BJ (cell line): ENCODE measurements around the gene ZNF232. TPM values are rescaled to one million over a fixed set of nuclear protein-coding genes. Genes with fewer than 3 reads are reported as not detected.
A peak's percentile ranks its signal among the peaks of the same experiment; 100 is the strongest.

Source experiments
- CTCF ChIA-PET: fragments of 350-600 bp; formaldehyde crosslinking; extraction: SDS; loops from one replicate; lab custom pipeline; 2021; ENCODE audit warnings: antibody characterized with exemption, inconsistent platforms; lab: Yijun Ruan, JAX
- POLR2A ChIA-PET: fragments of 300-600 bp; sonication (Branson Sonifier 250); formaldehyde crosslinking; extraction: SDS; loops from one replicate; lab custom pipeline; 2021; ENCODE audit warnings: antibody characterized with exemption; lab: Charles Lee
- DNase-seq: peaks from one replicate; pipeline ENCODE4 v3.0.0-alpha.2; 2011; ENCODE audit warnings: low read depth
- H3K27me3 ChIP-seq: 2 replicates; pipeline ENCODE4 v1.6.0; 2011; ENCODE audit warnings: low read length; ENCODE audit not compliant: control insufficient read depth, insufficient read depth
- H3K36me3 ChIP-seq: 2 replicates; pipeline ENCODE4 v1.5.1; 2011; ENCODE audit warnings: low read length; ENCODE audit not compliant: control insufficient read depth, insufficient read depth
- H3K4me3 ChIP-seq: 2 replicates; pipeline ENCODE4 v1.5.1; 2011; ENCODE audit warnings: low read depth, mild to moderate bottlenecking, control low read depth, low read length
- CTCF ChIP-seq: IDR thresholded peaks from 2 replicates; pipeline ENCODE4 v1.5.1; 2011; ENCODE audit warnings: low read depth, mild to moderate bottlenecking, control low read depth, inconsistent platforms, low read length, moderate library complexity; ENCODE audit not compliant: insufficient read depth
- polyA plus RNA-seq: library from polyadenylated mRNA; depleted of rRNA; stranded (reverse); fragments of >200 nt; gene quantifications from 2 replicates; pipeline ENCODE4 v1.2.3, GENCODE V29; 2011

The ZNF232 gene
- polyA plus RNA-seq, 1 experiment = 3.1 TPM

DNA sequence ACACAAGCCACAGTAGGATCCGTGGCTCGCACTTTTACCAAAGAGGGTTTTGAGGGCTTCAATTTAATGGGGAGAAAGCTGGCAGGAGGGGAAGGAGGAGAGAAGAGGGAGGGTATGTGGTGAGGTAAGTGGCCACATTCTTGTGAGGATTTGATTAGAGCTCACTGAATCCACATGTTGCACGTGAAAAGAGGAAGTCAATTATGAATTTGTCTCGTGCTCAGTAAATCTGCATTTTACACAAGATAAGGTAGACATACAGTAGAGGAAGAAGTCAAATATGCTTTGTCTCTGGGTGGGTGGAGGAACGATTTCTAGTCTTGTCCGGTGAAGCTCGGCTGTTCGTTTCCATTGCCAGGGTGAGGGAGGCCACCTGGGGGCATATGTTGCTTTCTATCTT is 862 bp downstream of the ZNF232 start:
- DNase-seq = no peak
- ChIA-PET CTCF (no interaction called here), POLR2A (no interaction called here)
- H3K27me3 ChIP-seq = peaks cover 3% of the 10 kb centered on the region
- H3K36me3 ChIP-seq = peaks cover 7% of the 10 kb centered on the region
- TF ChIP-seq CTCF = no peak
- peak overlapping the region; percentile 81 for H3K4me3 ChIP-seq

DNA sequence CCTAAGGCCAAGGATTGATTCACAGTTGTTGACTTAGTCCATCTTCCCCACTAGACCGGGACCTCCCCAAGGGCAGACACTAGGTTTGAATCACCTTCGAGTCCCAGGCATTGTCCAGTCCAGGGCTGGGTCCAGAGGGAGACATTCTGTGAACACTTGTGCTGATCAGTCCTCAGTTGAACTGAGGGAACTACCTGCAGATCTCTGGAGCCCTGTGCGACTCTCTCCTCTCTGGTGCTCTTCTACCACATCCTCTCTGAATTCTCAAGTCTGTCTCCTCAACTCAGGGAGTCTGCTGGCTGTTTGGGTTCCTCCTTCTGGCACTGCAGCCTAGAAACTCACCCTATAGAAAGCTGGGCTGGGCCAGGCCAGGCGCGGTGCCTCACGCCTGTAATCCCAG is 10.8 kb downstream of the ZNF232 start:
- 0 out of 2 replicates have a peak, but pooled peaks cover 1% of the 10 kb centered on the region for H3K36me3 ChIP-seq
- no peak overlapping the region for H3K4me3 ChIP-seq
- DNase-seq = no peak
- no peaks in the 10 kb centered on the region for H3K27me3 ChIP-seq
- ChIA-PET CTCF (no interaction called here), POLR2A (no interaction called here)
- TF ChIP-seq CTCF = no peak

DNA sequence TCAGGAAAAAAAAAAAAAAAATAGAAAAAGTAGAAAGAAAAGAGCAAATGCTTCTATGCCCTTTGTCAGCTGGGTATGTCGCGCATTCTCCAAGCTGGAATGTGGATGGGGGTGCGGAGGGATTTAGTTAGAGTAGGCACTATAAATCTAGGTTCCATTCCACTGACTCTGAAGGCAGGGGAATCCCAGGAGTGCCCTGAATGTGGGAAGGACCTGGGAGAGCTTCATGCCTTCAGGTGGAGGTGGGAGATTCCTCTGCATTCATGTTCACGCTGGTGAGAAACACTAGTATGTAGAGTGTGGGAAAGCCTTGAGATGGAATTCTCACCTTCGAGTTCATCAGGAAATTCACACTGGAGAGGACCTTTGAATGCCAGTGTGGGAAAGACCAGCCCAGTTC is 12.4 kb downstream of the ZNF232 start:
- no peak for DNase-seq
- H3K36me3 ChIP-seq = no peaks in the 10 kb centered on the region
- ChIA-PET CTCF (no interaction called here), POLR2A (no interaction called here)
- H3K4me3 ChIP-seq = no peak overlapping the region
- no peak for TF ChIP-seq CTCF
- no peaks in the 10 kb centered on the region for H3K27me3 ChIP-seq

- Histone ChIP-seq H3K27me3 (no peaks in the 10 kb centered on the region), H3K36me3 (no peaks in the 10 kb centered on the region), H3K4me3 (no peak overlapping the region)
- CTCF ChIA-PET = no interaction called here
- no peak for DNase-seq
- no peak for TF ChIP-seq CTCF
- POLR2A ChIA-PET = no interaction called here
Observed at GRCh38 chr17:5097101-5097834, 14.4 kb downstream of the ZNF232 start.

DNA sequence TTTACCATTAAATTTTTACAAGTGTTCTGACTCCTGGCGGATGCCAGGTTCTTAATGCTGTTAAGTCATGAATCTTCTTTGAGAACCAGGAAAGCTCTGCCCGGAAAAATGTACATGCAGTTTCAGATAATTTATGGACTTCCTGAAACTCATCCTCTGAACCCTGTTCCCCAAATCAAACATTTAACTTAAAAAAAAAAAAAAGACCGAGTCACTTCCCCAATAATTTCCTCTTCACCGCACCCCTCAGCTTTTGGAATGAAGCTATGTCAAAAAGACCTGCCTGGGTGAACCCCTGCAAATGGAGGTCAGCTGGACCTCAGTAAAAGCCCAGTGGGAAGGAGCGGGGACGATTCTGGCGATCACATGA is 15.0 kb downstream of the ZNF232 start:
- CTCF ChIA-PET = no interaction called here
- no peak for DNase-seq
- H3K27me3 ChIP-seq = no peaks in the 10 kb centered on the region

More for the DNA sequence above, 15.0 kb downstream of the ZNF232 start:
- H3K36me3 ChIP-seq = no peaks in the 10 kb centered on the region
- no peak overlapping the region for H3K4me3 ChIP-seq
- POLR2A ChIA-PET = no interaction called here
- TF ChIP-seq CTCF = no peak
